GM12874 (cell line): Measurements from ENCODE around the gene GNAI3.

Experiments used
- TF ChIP-seq, protein P1 (sequence below): IDR thresholded peaks from 2 replicates; pipeline ENCODE4 v1.5.1; 2011; ENCODE audit warnings: low read depth, mild to moderate bottlenecking, control low read depth, low read length, moderate library complexity; ENCODE audit not compliant: insufficient read depth

The GNAI3 gene

GRCh38 chr1:109632671-109633346 is 84.4 kb downstream of the GNAI3 start:
- TF ChIP-seq, protein P1, sequence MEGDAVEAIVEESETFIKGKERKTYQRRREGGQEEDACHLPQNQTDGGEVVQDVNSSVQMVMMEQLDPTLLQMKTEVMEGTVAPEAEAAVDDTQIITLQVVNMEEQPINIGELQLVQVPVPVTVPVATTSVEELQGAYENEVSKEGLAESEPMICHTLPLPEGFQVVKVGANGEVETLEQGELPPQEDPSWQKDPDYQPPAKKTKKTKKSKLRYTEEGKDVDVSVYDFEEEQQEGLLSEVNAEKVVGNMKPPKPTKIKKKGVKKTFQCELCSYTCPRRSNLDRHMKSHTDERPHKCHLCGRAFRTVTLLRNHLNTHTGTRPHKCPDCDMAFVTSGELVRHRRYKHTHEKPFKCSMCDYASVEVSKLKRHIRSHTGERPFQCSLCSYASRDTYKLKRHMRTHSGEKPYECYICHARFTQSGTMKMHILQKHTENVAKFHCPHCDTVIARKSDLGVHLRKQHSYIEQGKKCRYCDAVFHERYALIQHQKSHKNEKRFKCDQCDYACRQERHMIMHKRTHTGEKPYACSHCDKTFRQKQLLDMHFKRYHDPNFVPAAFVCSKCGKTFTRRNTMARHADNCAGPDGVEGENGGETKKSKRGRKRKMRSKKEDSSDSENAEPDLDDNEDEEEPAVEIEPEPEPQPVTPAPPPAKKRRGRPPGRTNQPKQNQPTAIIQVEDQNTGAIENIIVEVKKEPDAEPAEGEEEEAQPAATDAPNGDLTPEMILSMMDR: no peak

DNA sequence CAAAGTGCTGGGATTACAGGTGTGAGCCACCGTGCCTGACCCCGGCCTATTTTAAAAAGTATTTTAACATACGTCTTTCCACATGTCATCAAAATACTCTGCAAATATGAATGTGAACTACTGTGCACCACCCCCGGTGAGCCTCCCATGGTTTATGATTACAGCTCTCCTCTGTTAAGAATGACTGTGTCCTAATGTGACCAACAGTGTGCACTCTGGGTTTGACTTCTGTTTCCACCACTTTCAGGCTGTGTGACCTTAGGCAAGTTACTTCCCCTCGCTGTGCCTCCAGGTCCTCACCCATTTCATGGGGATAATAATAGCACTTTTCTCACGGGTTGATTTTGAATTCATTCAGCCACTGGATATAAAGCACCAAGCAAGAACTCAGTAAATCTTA is 85.9 kb downstream of the GNAI3 start:
- TF ChIP-seq, protein P1: no peak

GRCh38 chr1:109634771-109635750 is 86.6 kb downstream of the GNAI3 start:
- TF ChIP-seq, protein P1: no peak

- TF ChIP-seq, protein P1: no peak
These were observed 87.4 kb downstream of the GNAI3 start for GRCh38 chr1:109635862-109636200.

DNA sequence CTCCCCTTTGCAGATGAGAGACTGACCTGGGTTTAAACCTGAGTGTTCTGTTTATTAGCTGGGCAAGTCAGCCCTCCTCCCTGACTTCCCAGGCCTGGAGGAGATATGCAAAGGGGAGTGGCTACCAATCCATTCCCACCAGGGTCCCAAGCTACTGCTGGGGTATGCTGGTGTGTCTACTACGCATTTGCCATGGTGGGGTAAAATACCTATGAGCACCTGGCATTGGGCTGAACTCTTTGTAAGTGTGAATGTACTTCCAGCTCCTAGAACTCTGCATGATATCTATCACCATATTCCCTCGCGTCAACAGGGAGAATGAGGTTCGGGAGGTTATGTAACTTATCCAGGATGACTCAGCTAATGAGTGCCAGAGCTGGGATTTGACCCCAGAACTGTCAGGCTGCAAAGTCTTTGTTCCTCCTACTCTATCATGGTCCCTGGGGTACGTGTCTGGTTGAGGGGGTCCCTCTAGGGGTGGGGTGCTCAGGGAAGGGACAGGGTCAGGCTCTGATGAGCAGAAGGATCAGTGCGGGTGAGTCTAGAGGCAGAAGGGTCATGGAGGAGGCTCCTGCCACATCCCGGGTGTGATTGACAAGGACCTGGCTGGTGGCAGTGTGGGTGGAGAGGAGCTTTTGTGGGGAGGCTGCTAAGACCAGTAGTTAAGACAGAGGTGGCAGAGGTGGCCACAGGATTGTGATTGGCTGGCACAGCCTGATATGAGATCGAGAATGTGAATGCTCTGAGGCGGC is 88.0 kb downstream of the GNAI3 start:
- TF ChIP-seq, protein P1: no peak

DNA sequence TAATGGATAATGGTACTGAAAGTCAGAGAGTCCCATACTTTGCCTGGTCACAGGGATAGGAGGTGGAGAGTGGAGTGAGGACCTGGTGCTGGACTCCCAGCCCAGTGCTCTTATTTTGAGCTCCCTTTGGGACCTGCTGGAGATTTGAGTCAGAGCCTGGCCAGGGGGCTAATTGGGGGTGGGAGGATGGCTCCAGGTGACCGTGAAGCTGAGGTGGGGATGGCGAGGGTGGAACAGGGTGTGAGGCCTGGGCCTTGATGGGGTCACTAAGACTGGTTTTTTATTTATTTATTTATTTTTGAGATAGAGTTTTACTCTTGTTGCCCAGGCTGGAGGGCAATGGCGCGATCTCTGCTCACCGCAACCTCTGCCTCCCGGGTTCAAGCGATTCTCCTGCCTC is 89.0 kb downstream of the GNAI3 start:
- TF ChIP-seq, protein P1: no peak
